Skin epidermis (tissue), 12 donors: ENCODE measurements around the gene MED12L.
A peak's percentile ranks its signal among the peaks of the same experiment; 100 is the strongest.

Experiments used
- H3K27ac ChIP-seq, 21 experiments: fragments of 200-600 bp; sonication (generic) in 11 of 21; one replicate each; pipeline ENCODE4 v1.5.0; 2020; ENCODE audit warnings: mild to moderate bottlenecking in 3 of 21, inconsistent platforms in 2 of 21, moderate library complexity in 2 of 21
- H3K4me3 ChIP-seq, 7 experiments: fragments of 200-600 bp; sonication (generic) in 2 of 7; one replicate each; pipeline ENCODE4 v1.5.0; 2020; ENCODE audit warnings: inconsistent platforms in 2 of 7, mild to moderate bottlenecking in 2 of 7, moderate library complexity in 1 of 7

The MED12L gene

GRCh38 chr3:151269631-151270030 lies 184.2 kb downstream of the MED12L start:
- Histone ChIP-seq H3K27ac (peak overlapping the region in 1 of 21 experiments; percentile 30), H3K4me3 (no peak overlapping the region)

GRCh38 chr3:151275091-151275490 lies 189.6 kb downstream of the MED12L start:
- Histone ChIP-seq H3K4me3 (no peak overlapping the region), H3K27ac (peak overlapping the region in 1 of 21 experiments; percentile 2)

- Histone ChIP-seq H3K4me3 (peak overlapping the region in 1 of 7 experiments; percentile 10), H3K27ac (peak overlapping the region in 2 of 21 experiments; percentile 28 to 69)
These were observed 190.7 kb downstream of the MED12L start for GRCh38 chr3:151276038-151276686.

GRCh38 chr3:151276687-151277042 lies 191.2 kb downstream of the MED12L start:
- Histone ChIP-seq H3K27ac (peak overlapping the region in 7 of 21 experiments; percentile 28 to 76 (median 45)), H3K4me3 (peak overlapping the region in 2 of 7 experiments; percentile 8 to 10)

- Histone ChIP-seq H3K4me3 (peak within 1 kb of the TSS in 1 of 7 experiments; percentile 13), H3K27ac (peak within 1 kb of the TSS in 8 of 21 experiments; percentile 1 to 76 (median 35))
These were observed 192.8 kb downstream of the MED12L start, which contains the start of gene P2RY14 for GRCh38 chr3:151278230-151278629. Gene P2RY14 (minus strand): TSS chr3:151278542. CDS start chr3:151214316, 64,226 bp downstream.

GRCh38 chr3:151281671-151282324 lies 196.3 kb downstream of the MED12L start:
- Histone ChIP-seq H3K27ac (no peak overlapping the region), H3K4me3 (no peak overlapping the region)

GRCh38 chr3:151282921-151283320 lies 197.5 kb downstream of the MED12L start:
- no peak overlapping the region for H3K27ac ChIP-seq
- no peak overlapping the region for H3K4me3 ChIP-seq

- Histone ChIP-seq H3K4me3 (no peak overlapping the region), H3K27ac (peak overlapping the region in 1 of 21 experiments; percentile 11)
These were observed 197.9 kb downstream of the MED12L start for GRCh38 chr3:151283387-151283786.

GRCh38 chr3:151283907-151284461 lies 198.5 kb downstream of the MED12L start:
- Histone ChIP-seq H3K4me3 (no peak overlapping the region), H3K27ac (peak overlapping the region in 2 of 21 experiments; percentile 11 to 19)

- H3K27ac ChIP-seq: no peak overlapping the region
- H3K4me3 ChIP-seq: no peak overlapping the region
These were observed 200.5 kb downstream of the MED12L start for GRCh38 chr3:151285940-151286339.

GRCh38 chr3:151289445-151289844 lies 204.0 kb downstream of the MED12L start:
- Histone ChIP-seq H3K27ac (no peak overlapping the region), H3K4me3 (no peak overlapping the region)

- no peak overlapping the region for H3K27ac ChIP-seq
- no peak overlapping the region for H3K4me3 ChIP-seq
These were observed 205.2 kb downstream of the MED12L start for GRCh38 chr3:151290673-151291072.

GRCh38 chr3:151293127-151293526 lies 207.7 kb downstream of the MED12L start:
- no peak overlapping the region for H3K27ac ChIP-seq
- no peak overlapping the region for H3K4me3 ChIP-seq

- Histone ChIP-seq H3K27ac (no peak overlapping the region), H3K4me3 (no peak overlapping the region)
These were observed 210.8 kb downstream of the MED12L start for GRCh38 chr3:151296226-151296625.

GRCh38 chr3:151297429-151297828 lies 212.0 kb downstream of the MED12L start:
- Histone ChIP-seq H3K4me3 (no peak overlapping the region), H3K27ac (no peak overlapping the region)

GRCh38 chr3:151299006-151299405 lies 213.5 kb downstream of the MED12L start:
- Histone ChIP-seq H3K4me3 (no peak overlapping the region), H3K27ac (no peak overlapping the region)

GRCh38 chr3:151300539-151300938 lies 215.1 kb downstream of the MED12L start:
- Histone ChIP-seq H3K27ac (no peak overlapping the region), H3K4me3 (no peak overlapping the region)

GRCh38 chr3:151301787-151302186 lies 216.3 kb downstream of the MED12L start:
- Histone ChIP-seq H3K27ac (no peak overlapping the region), H3K4me3 (no peak overlapping the region)

- peak overlapping the region in 7 of 21 experiments; percentile 14 to 79 (median 39) for H3K27ac ChIP-seq
- no peak overlapping the region for H3K4me3 ChIP-seq
These were observed 218.3 kb downstream of the MED12L start for GRCh38 chr3:151303751-151304150.

GRCh38 chr3:151305060-151305774 lies 219.8 kb downstream of the MED12L start:
- no peak overlapping the region for H3K4me3 ChIP-seq
- peak overlapping the region in 18 of 21 experiments; percentile 10 to 79 (median 42) for H3K27ac ChIP-seq
